Subcutaneous abdominal adipose tissue (tissue), 5 donors: ENCODE results near the gene PAN2.

ENCODE experiments used
- H3K27ac ChIP-seq: one replicate; pipeline ENCODE4 v1.7.0; 2013; ENCODE audit warnings: low read depth, mild to moderate bottlenecking, inconsistent platforms, low read length, moderate library complexity
- H3K27me3 ChIP-seq, 5 donors: one replicate each; pipeline ENCODE4 v1.7.0; 2013; ENCODE audit warnings: low read length in 5 of 5, inconsistent platforms in 1 of 5; ENCODE audit not compliant: control insufficient read depth in 5 of 5, insufficient read depth in 4 of 5
- H3K36me3 ChIP-seq, 5 donors: one replicate each; pipeline ENCODE4 v1.7.0; 2013; ENCODE audit warnings: low read length in 5 of 5; ENCODE audit not compliant: control insufficient read depth in 5 of 5, insufficient read depth in 5 of 5
- H3K4me1 ChIP-seq, 5 donors: one replicate each; pipeline ENCODE4 v1.7.0; 2013; ENCODE audit warnings: low read length in 5 of 5, mild to moderate bottlenecking in 3 of 5, moderate library complexity in 1 of 5; ENCODE audit not compliant: control insufficient read depth in 5 of 5, insufficient read depth in 5 of 5
- H3K4me3 ChIP-seq, 5 donors: one replicate each; pipeline ENCODE4 v1.7.0; 2013; ENCODE audit warnings: low read length in 5 of 5, low read depth in 1 of 5
- H3K9ac ChIP-seq, 5 donors: one replicate each; pipeline ENCODE4 v1.7.0; 2013; ENCODE audit warnings: low read length in 5 of 5, mild to moderate bottlenecking in 4 of 5, moderate library complexity in 3 of 5
- H3K9me3 ChIP-seq, 5 donors: one replicate each; pipeline ENCODE4 v1.7.0; 2013; ENCODE audit warnings: low read length in 5 of 5; ENCODE audit not compliant: control insufficient read depth in 5 of 5
- donor health status: healthy.
- donor health status: healthy.
- donor health status: healthy.
- donor health status: healthy.
- donor health status: healthy.

PAN2 gene

GRCh38 chr12:56315249-56315621 is 18.6 kb downstream of the PAN2 start:
- Histone ChIP-seq H3K36me3 (peaks cover 18 to 41% (median 27%) of the 10 kb centered on the region in 5 donors), H3K4me1 (peaks cover 5 to 22% (median 18%) of the 10 kb centered on the region in 5 donors), H3K4me3 (peak overlapping the region; percentile 96 to 99 (median 99)), H3K9ac (peak overlapping the region; percentile 75 to 100 (median 95)), H3K27ac (peak overlapping the region; percentile 88), H3K27me3 (no peaks in the 10 kb centered on the region), H3K9me3 (no peaks in the 10 kb centered on the region)

- H3K9me3 ChIP-seq: no peaks in the 10 kb centered on the region
- no peak overlapping the region for H3K4me3 ChIP-seq
- peaks cover 11 to 50% (median 20%) of the 10 kb centered on the region in 5 donors for H3K36me3 ChIP-seq
- H3K27ac ChIP-seq: no peak overlapping the region
- no peak overlapping the region for H3K9ac ChIP-seq
- H3K4me1 ChIP-seq: peaks cover 5 to 15% (median 13%) of the 10 kb centered on the region in 5 donors
- H3K27me3 ChIP-seq: no peaks in the 10 kb centered on the region
These were observed 22.8 kb downstream of the PAN2 start for GRCh38 chr12:56311003-56311402.

GRCh38 chr12:56308714-56309113 is 25.1 kb downstream of the PAN2 start:
- H3K36me3 ChIP-seq: peaks cover 11 to 57% (median 26%) of the 10 kb centered on the region in 5 donors
- H3K9me3 ChIP-seq: no peaks in the 10 kb centered on the region
- H3K4me3 ChIP-seq: no peak overlapping the region
- no peaks in the 10 kb centered on the region for H3K4me1 ChIP-seq
- no peaks in the 10 kb centered on the region for H3K27me3 ChIP-seq
- no peak overlapping the region for H3K9ac ChIP-seq
- no peak overlapping the region for H3K27ac ChIP-seq

GRCh38 chr12:56307221-56307965 is 26.4 kb downstream of the PAN2 start:
- H3K9me3 ChIP-seq: no peaks in the 10 kb centered on the region
- peaks cover 11 to 57% (median 26%) of the 10 kb centered on the region in 5 donors for H3K36me3 ChIP-seq
- no peak overlapping the region for H3K27ac ChIP-seq
- no peak overlapping the region for H3K4me3 ChIP-seq
- no peaks in the 10 kb centered on the region for H3K27me3 ChIP-seq
- H3K9ac ChIP-seq: no peak overlapping the region
- no peaks in the 10 kb centered on the region for H3K4me1 ChIP-seq

GRCh38 chr12:56304872-56305590 is 28.8 kb downstream of the PAN2 start:
- Histone ChIP-seq H3K9me3 (no peaks in the 10 kb centered on the region), H3K27ac (no peak overlapping the region), H3K4me1 (peaks cover 8 to 20% (median 16%) of the 10 kb centered on the region in 5 donors), H3K27me3 (no peaks in the 10 kb centered on the region), H3K4me3 (no peak overlapping the region), H3K36me3 (peaks cover 4 to 44% (median 18%) of the 10 kb centered on the region in 5 donors), H3K9ac (no peak overlapping the region)

- H3K4me1 ChIP-seq: peaks cover 11 to 23% (median 22%) of the 10 kb centered on the region in 5 donors
- no peak overlapping the region for H3K4me3 ChIP-seq
- no peaks in the 10 kb centered on the region for H3K27me3 ChIP-seq
- H3K9ac ChIP-seq: no peak overlapping the region
- H3K27ac ChIP-seq: no peak overlapping the region
- H3K36me3 ChIP-seq: peaks cover 0 to 37% (median 14%) of the 10 kb centered on the region in 5 donors
- no peaks in the 10 kb centered on the region for H3K9me3 ChIP-seq
These were observed 29.5 kb downstream of the PAN2 start for GRCh38 chr12:56304276-56304675.

GRCh38 chr12:56300644-56301464 is 32.9 kb downstream of the PAN2 start:
- peak overlapping the region; percentile 98 for H3K27ac ChIP-seq
- peak overlapping the region; percentile 72 to 96 (median 92) for H3K4me3 ChIP-seq
- H3K4me1 ChIP-seq: peaks cover 17 to 56% (median 55%) of the 10 kb centered on the region in 5 donors
- peak overlapping the region; percentile 59 to 95 (median 74) for H3K9ac ChIP-seq
- no peaks in the 10 kb centered on the region for H3K27me3 ChIP-seq
- H3K9me3 ChIP-seq: no peaks in the 10 kb centered on the region
- H3K36me3 ChIP-seq: peaks cover 0 to 13% (median 6%) of the 10 kb centered on the region in 5 donors

- peak within 1 kb of the TSS; percentile 98 for H3K27ac ChIP-seq
- H3K9ac ChIP-seq: peak within 1 kb of the TSS; percentile 81 to 95 (median 93)
- H3K36me3 ChIP-seq: peaks cover 0 to 8% (median 5%) of the 10 kb centered on the region in 5 donors
- no peaks in the 10 kb centered on the region for H3K27me3 ChIP-seq
- peak within 1 kb of the TSS; percentile 72 to 96 (median 93) for H3K4me3 ChIP-seq
- no peaks in the 10 kb centered on the region for H3K9me3 ChIP-seq
- H3K4me1 ChIP-seq: peaks cover 17 to 60% (median 55%) of the 10 kb centered on the region in 5 donors
These were observed 33.8 kb downstream of the PAN2 start, which contains the start of gene CS for GRCh38 chr12:56299853-56300643. Gene CS, minus strand, starts transcription at chr12:56300330. Its CDS starts 129 bp downstream, at chr12:56300201.

GRCh38 chr12:56299308-56299852 is 34.4 kb downstream of the PAN2 start:
- Histone ChIP-seq H3K27ac (peak overlapping the region; percentile 98), H3K4me3 (peak overlapping the region; percentile 72 to 96 (median 93)), H3K4me1 (peaks cover 17 to 67% (median 62%) of the 10 kb centered on the region in 5 donors), H3K9me3 (no peaks in the 10 kb centered on the region), H3K27me3 (no peaks in the 10 kb centered on the region), H3K36me3 (peaks cover 0 to 6% (median 2%) of the 10 kb centered on the region in 5 donors), H3K9ac (peak overlapping the region; percentile 81 to 95 (median 93))
